Fibroblast of lung (primary cell): Measurements from ENCODE around the gene UBE2Q2. TPM values are rescaled to one million over a fixed set of nuclear protein-coding genes. Genes with fewer than 3 reads are reported as not detected.
"Not testable (repeated sequence)": the region's sequence is repeated elsewhere in the genome, so short reads cannot be mapped to it uniquely, and the experiment has no call there.

Experiments used
- DNase-seq, 2 donors: peaks; one replicate each; pipeline versions ENCODE4 v3.0.0 to v3.0.0-alpha.2; 2010; ENCODE audit warnings: low read depth in 2 of 2
- H2AFZ ChIP-seq: 2 replicates; pipeline ENCODE4 v1.5.1; 2012; ENCODE audit warnings: low read length, control low read depth, inconsistent platforms
- H3K27ac ChIP-seq: 2 replicates; pipeline ENCODE4 v1.5.1; 2011; ENCODE audit warnings: low read length, control low read depth; ENCODE audit not compliant: insufficient read depth
- H3K27me3 ChIP-seq: 2 replicates; pipeline ENCODE4 v1.5.1; 2011; ENCODE audit warnings: mild to moderate bottlenecking, low read length; ENCODE audit not compliant: control insufficient read depth, insufficient read depth
- H3K36me3 ChIP-seq: 2 replicates; pipeline ENCODE4 v1.5.1; 2011; ENCODE audit warnings: low read length; ENCODE audit not compliant: control insufficient read depth, insufficient read depth
- H3K4me1 ChIP-seq: 2 replicates; pipeline ENCODE4 v1.5.1; 2011; ENCODE audit warnings: low read length; ENCODE audit not compliant: control insufficient read depth, insufficient read depth; ENCODE audit errors: extremely low read depth
- H3K4me2 ChIP-seq: 2 replicates; pipeline ENCODE4 v1.5.1; 2011; ENCODE audit warnings: low read length, control low read depth; ENCODE audit not compliant: insufficient read depth; ENCODE audit errors: extremely low read depth
- H3K4me3 ChIP-seq, 4 experiments: fragments of 200-600 bp in 1 of 4; sonication (generic) in 1 of 4; replicated peaks in 1 of 4; 2 replicates each; pipeline ENCODE4 v1.5.1; 2011 to 2016; ENCODE audit warnings: low read length in 4 of 4, low read depth in 3 of 4, mild to moderate bottlenecking in 3 of 4, control low read depth in 2 of 4, inconsistent platforms in 1 of 4, mixed read lengths in 1 of 4; ENCODE audit not compliant: insufficient read depth in 1 of 4; ENCODE audit errors: control extremely low read depth in 1 of 4
- H3K79me2 ChIP-seq: 2 replicates; pipeline ENCODE4 v1.5.1; 2012; ENCODE audit warnings: mild to moderate bottlenecking, low read length, inconsistent platforms; ENCODE audit not compliant: control insufficient read depth, insufficient read depth
- H3K9ac ChIP-seq: 2 replicates; pipeline ENCODE4 v1.5.1; 2011; ENCODE audit warnings: mild to moderate bottlenecking, low read length, control low read depth; ENCODE audit not compliant: insufficient read depth
- H3K9me3 ChIP-seq: 2 replicates; pipeline ENCODE4 v1.5.1; 2012; ENCODE audit warnings: low read depth, low read length; ENCODE audit not compliant: control insufficient read depth, insufficient read depth
- H4K20me1 ChIP-seq: 2 replicates; pipeline ENCODE4 v1.5.1; 2011; ENCODE audit warnings: low read length; ENCODE audit not compliant: control insufficient read depth, insufficient read depth; ENCODE audit errors: extremely low read depth
- CTCF ChIP-seq, 2 donors: IDR thresholded peaks in 1 of 2; conservative IDR thresholded peaks in 1 of 2; 1 replicate in 1 of 2; 2 replicates in 1 of 2; pipeline ENCODE4 v1.5.1; 2011 to 2012; ENCODE audit warnings: low read length in 2 of 2, control low read depth in 1 of 2, inconsistent platforms in 1 of 2, low read depth in 1 of 2, mild to moderate bottlenecking in 1 of 2
- EZH2 ChIP-seq: IDR thresholded peaks from 2 replicates; pipeline ENCODE4 v1.5.1; 2012; ENCODE audit warnings: low read length, control low read depth, mild to moderate bottlenecking; ENCODE audit errors: missing control alignments
- polyA plus RNA-seq, 2 donors: library from polyadenylated mRNA; depleted of rRNA in 1 of 2; stranded (reverse) in 1 of 2; unstranded in 1 of 2; fragments of >200 nt; gene quantifications; 2 replicates each; pipeline ENCODE4 v1.2.1, GENCODE V29; 2011 to 2012; ENCODE audit warnings: missing spikeins in 1 of 2
- total RNA-seq: library from RNA; depleted of rRNA; stranded (reverse); fragments of >200 nt; gene quantifications from 2 replicates; pipeline ENCODE4 v1.2.1, GENCODE V29; 2014

Gene UBE2Q2
- total and polyA plus RNA-seq, 2 donors (not counting 1 experiment from before 2014, with no cell fraction given) = 55.7 to 62.6 TPM

GRCh38 chr15:75869446-75869845 lies 26.2 kb downstream of the UBE2Q2 start:
- H3K4me3 ChIP-seq = no peak overlapping the region
- no peak overlapping the region for H3K27ac ChIP-seq
- no peak overlapping the region for H2AFZ ChIP-seq
- DNase-seq = no peak
- TF ChIP-seq CTCF (conservative IDR thresholded peaks at IDR 0.05 in 1 of 2, IDR thresholded peaks at IDR 0.05 in 1 of 2; ENCODE audit: low read depth in 1 of 2, low read length in 2 of 2) = no peak
- no peak for TF ChIP-seq EZH2
- no peaks in the 10 kb centered on the region for H3K27me3 ChIP-seq
- H3K79me2 ChIP-seq = peaks cover 2% of the 10 kb centered on the region
- no peak overlapping the region for H3K4me2 ChIP-seq
- H3K4me1 ChIP-seq = no peaks in the 10 kb centered on the region
- no peaks in the 10 kb centered on the region for H3K36me3 ChIP-seq
- no peak overlapping the region for H3K9ac ChIP-seq
- H4K20me1 ChIP-seq = no peaks in the 10 kb centered on the region
- no peaks in the 10 kb centered on the region for H3K9me3 ChIP-seq

- not testable (repeated sequence) for H2AFZ ChIP-seq, H3K9me3 ChIP-seq, H3K4me3 ChIP-seq, H3K9ac ChIP-seq, H3K27me3 ChIP-seq, H3K27ac ChIP-seq, H3K4me1 ChIP-seq, H3K4me2 ChIP-seq, H3K79me2 ChIP-seq, DNase-seq, H3K36me3 ChIP-seq, H4K20me1 ChIP-seq
Observed at GRCh38 chr15:75871589-75871988, 28.3 kb downstream of the UBE2Q2 start.

GRCh38 chr15:75872403-75872990 lies 29.2 kb downstream of the UBE2Q2 start:
- no peaks in the 10 kb centered on the region for H3K4me1 ChIP-seq
- no peak overlapping the region for H3K4me3 ChIP-seq
- no peak overlapping the region for H3K9ac ChIP-seq
- H2AFZ ChIP-seq = no peak overlapping the region
- peaks cover 2% of the 10 kb centered on the region for H3K36me3 ChIP-seq
- no peak for DNase-seq
- no peak overlapping the region for H3K27ac ChIP-seq
- H3K27me3 ChIP-seq = no peaks in the 10 kb centered on the region
- no peaks in the 10 kb centered on the region for H3K9me3 ChIP-seq
- no peak overlapping the region for H3K4me2 ChIP-seq
- H3K79me2 ChIP-seq = no peaks in the 10 kb centered on the region
- no peaks in the 10 kb centered on the region for H4K20me1 ChIP-seq
- TF ChIP-seq CTCF (conservative IDR thresholded peaks at IDR 0.05 in 1 of 2, IDR thresholded peaks at IDR 0.05 in 1 of 2; ENCODE audit: low read depth in 1 of 2, low read length in 2 of 2) (no peak), EZH2 (no peak)
